ENCODE measurements around the gene TCF15.
"Not testable (repeated sequence)": the region's sequence is repeated elsewhere in the genome, so short reads cannot be mapped to it uniquely, and the experiment has no call there.

TCF15 gene

GRCh38 chr20:610130-611046 lies at the start of gene TCF15:
Gene TCF15 (minus strand): TSS chr20:610309. CDS start chr20:610237, 72 bp downstream.
- DNase-seq = no peak

- DNase-seq = no peak
Observed at GRCh38 chr20:658731-659291, 48.7 kb upstream of the TCF15 start.

- no peak for DNase-seq
Observed at GRCh38 chr20:658202-658601, 48.1 kb upstream of the TCF15 start.

GRCh38 chr20:655726-656624 lies 45.9 kb upstream of the TCF15 start:
- DNase-seq = no peak

GRCh38 chr20:654417-654750 lies 44.3 kb upstream of the TCF15 start:
- DNase-seq = no peak

GRCh38 chr20:653590-654416 lies 43.7 kb upstream of the TCF15 start:
- DNase-seq = no peak

GRCh38 chr20:653110-653589 lies 43.0 kb upstream of the TCF15 start, which contains the start of gene SRXN1:
Gene SRXN1 (minus strand): TSS chr20:653200. CDS start chr20:653185, 15 bp downstream.
- DNase-seq = peak; percentile 36

- DNase-seq = no peak
Observed at GRCh38 chr20:652615-653109, 42.6 kb upstream of the TCF15 start.

GRCh38 chr20:651713-652614 lies 41.9 kb upstream of the TCF15 start:
- DNase-seq = no peak

- no peak for DNase-seq
Observed at GRCh38 chr20:650954-651353, 40.8 kb upstream of the TCF15 start.

GRCh38 chr20:650281-650680 lies 40.2 kb upstream of the TCF15 start:
- DNase-seq = no peak

- no peak for DNase-seq
Observed at GRCh38 chr20:647479-648019, 37.4 kb upstream of the TCF15 start.

GRCh38 chr20:646868-647233 lies 36.7 kb upstream of the TCF15 start:
- DNase-seq = no peak

GRCh38 chr20:646107-646867 lies 36.2 kb upstream of the TCF15 start:
- DNase-seq = no peak

- no peak for DNase-seq
Observed at GRCh38 chr20:645318-646106, 35.4 kb upstream of the TCF15 start.

GRCh38 chr20:644692-645317 lies 34.7 kb upstream of the TCF15 start:
- no peak for DNase-seq

- no peak for DNase-seq
Observed at GRCh38 chr20:642398-643174, 32.5 kb upstream of the TCF15 start.

GRCh38 chr20:642013-642397 lies 31.9 kb upstream of the TCF15 start:
- not testable (repeated sequence) for DNase-seq
